ENCODE results near the gene FAM170B.

GRCh38 chr10:49163741-49164140, 29.9 kb upstream of the FAM170B start:
- TF ChIP-seq CTCF (IDR thresholded peaks at IDR 0.05) (no peak), POLR2A (IDR thresholded peaks at IDR 0.05) (no peak)

All from uterus (tissue), 2 donors.